HEK293T (cell line): Measurements from ENCODE around the gene FSCN2.

ENCODE experiments used
- CTCF ChIA-PET: fragments of 350-600 bp; formaldehyde crosslinking; extraction: SDS; loops from one replicate; lab custom pipeline; 2021; ENCODE audit warnings: antibody characterized with exemption, inconsistent platforms; lab: Yijun Ruan, JAX
- POLR2A ChIA-PET: fragments of 350-600 bp; formaldehyde crosslinking; extraction: SDS; loops from one replicate; lab custom pipeline; 2020; ENCODE audit warnings: antibody characterized with exemption, inconsistent platforms; lab: Yijun Ruan, JAX
- DNase-seq: peaks from one replicate; pipeline ENCODE4 v3.0.0; 2012; ENCODE audit warnings: mixed read lengths; ENCODE audit errors: extremely low spot score
- ARNT ChIP-seq: fragments of 450-650 bp; IDR thresholded peaks from 2 replicates; pipeline ENCODE4 v1.6.1; 2017; ENCODE audit warnings: mild to moderate bottlenecking
- BHLHE40 ChIP-seq: fragments of 450-650 bp; IDR thresholded peaks from 2 replicates; pipeline ENCODE4 v1.6.1; 2016; ENCODE audit warnings: mild to moderate bottlenecking, moderate library complexity, borderline replicate concordance
- CTBP1 ChIP-seq: fragments of 450-650 bp; IDR thresholded peaks from 2 replicates; pipeline ENCODE4 v1.6.1; 2016; ENCODE audit warnings: borderline replicate concordance
- ELF4 ChIP-seq: fragments of 450-650 bp; IDR thresholded peaks from 2 replicates; pipeline ENCODE4 v1.6.1; 2017; ENCODE audit warnings: antibody characterized with exemption
- FOXA1 ChIP-seq: fragments of 450-650 bp; IDR thresholded peaks from 2 replicates; pipeline ENCODE4 v1.6.1; 2016; ENCODE audit warnings: mild to moderate bottlenecking
- FOXK2 ChIP-seq: fragments of 450-650 bp; IDR thresholded peaks from 2 replicates; pipeline ENCODE4 v1.6.1; 2016; ENCODE audit warnings: mild to moderate bottlenecking
- FOXM1 ChIP-seq: fragments of 450-650 bp; IDR thresholded peaks from 2 replicates; pipeline ENCODE4 v1.6.1; 2017; ENCODE audit warnings: mild to moderate bottlenecking, borderline replicate concordance
- HDGF ChIP-seq: fragments of 450-650 bp; IDR thresholded peaks from 2 replicates; pipeline ENCODE4 v1.6.1; 2017; ENCODE audit warnings: antibody characterized with exemption, borderline replicate concordance
- L3MBTL2 ChIP-seq: fragments of 450-650 bp; conservative IDR thresholded peaks from 2 replicates; pipeline ENCODE4 v1.6.1; 2016; ENCODE audit warnings: mild to moderate bottlenecking
- LEF1 ChIP-seq: fragments of 450-650 bp; IDR thresholded peaks from 2 replicates; pipeline ENCODE4 v1.6.1; 2017; ENCODE audit warnings: mild to moderate bottlenecking, borderline replicate concordance
- NFRKB ChIP-seq: fragments of 450-650 bp; IDR thresholded peaks from 2 replicates; pipeline ENCODE4 v1.6.1; 2016; ENCODE audit warnings: mild to moderate bottlenecking, moderate library complexity
- PKNOX1 ChIP-seq: fragments of 450-650 bp; IDR thresholded peaks from 2 replicates; pipeline ENCODE4 v1.6.1; 2016
- SP1 ChIP-seq: fragments of 450-650 bp; IDR thresholded peaks from 2 replicates; pipeline ENCODE4 v1.6.1; 2017
- SUZ12 ChIP-seq: fragments of 450-650 bp; IDR thresholded peaks from 2 replicates; pipeline ENCODE4 v1.6.1; 2016; ENCODE audit warnings: mild to moderate bottlenecking
- TARDBP ChIP-seq: fragments of 450-650 bp; IDR thresholded peaks from 2 replicates; pipeline ENCODE4 v1.6.1; 2016
- ZNF384 ChIP-seq: fragments of 450-650 bp; IDR thresholded peaks from 2 replicates; pipeline ENCODE4 v1.6.1; 2016

The FSCN2 gene

GRCh38 chr17:81553018-81553615, 24.9 kb downstream of the FSCN2 start:
- ChIA-PET CTCF (interaction anchor here (0.5 to 0.9 kb wide), 3 partner anchors 111 to 298 kb away, joined by 3 read pairs; no protein-coding TSS in a partner anchor), POLR2A (interaction anchor here (0.8 to 2.9 kb wide), 16 partner anchors 10 to 150 kb away, joined by 3 to 28 read pairs (median 5); partner anchors contain the start of genes ACTG1 and MRPL12)
- peak; percentile 79 for DNase-seq
- TF ChIP-seq ELF4 (no peak), PKNOX1 (no peak), BHLHE40 (no peak), NFRKB (no peak), ARNT (no peak), FOXM1 (no peak)

GRCh38 chr17:81553616-81554181, 25.5 kb downstream of the FSCN2 start:
- POLR2A ChIA-PET = no interaction called here
- CTCF ChIA-PET = interaction anchor here (0.5 kb wide), 1 partner anchor 302 kb away, joined by 4 read pairs; no protein-coding TSS in a partner anchor
- DNase-seq = no peak
- TF ChIP-seq FOXA1 (no peak), FOXK2 (no peak), ELF4 (no peak), NFRKB (no peak), L3MBTL2 (no peak), TARDBP (no peak), PKNOX1 (no peak), HDGF (no peak), ZNF384 (no peak), FOXM1 (no peak), SUZ12 (no peak), CTBP1 (no peak), SP1 (no peak), ARNT (no peak), LEF1 (no peak), BHLHE40 (no peak)

GRCh38 chr17:81556175-81556691, 28.1 kb downstream of the FSCN2 start:
- ChIA-PET CTCF (interaction anchor here (0.7 kb wide), 1 partner anchor 33 kb away, joined by 3 read pairs; no protein-coding TSS in a partner anchor), POLR2A (interaction anchor here (0.9 to 2.6 kb wide), 2 partner anchors 10 to 164 kb away, joined by 3 to 14 read pairs; no protein-coding TSS in a partner anchor)
- no peak for DNase-seq
- TF ChIP-seq LEF1 (no peak), FOXA1 (no peak), TARDBP (no peak), BHLHE40 (no peak), NFRKB (no peak), SUZ12 (no peak), ARNT (no peak)

- no peak for TF ChIP-seq NFRKB
- no peak for TF ChIP-seq FOXM1
- no peak for TF ChIP-seq ARNT
- TF ChIP-seq L3MBTL2 = no peak
- no peak for TF ChIP-seq SUZ12
- no peak for TF ChIP-seq TARDBP
- no peak for TF ChIP-seq FOXK2
- TF ChIP-seq ZNF384 = no peak
- TF ChIP-seq SP1 = no peak
- no peak for TF ChIP-seq CTBP1
- no peak for DNase-seq
- POLR2A ChIA-PET = interaction anchor here (1.0 to 2.6 kb wide), 2 partner anchors 9 to 43 kb away, joined by 3 to 14 read pairs; no protein-coding TSS in a partner anchor
- CTCF ChIA-PET = interaction anchor here (1.2 kb wide), 1 partner anchor 10 kb away, joined by 3 read pairs; no protein-coding TSS in a partner anchor
These were observed 28.7 kb downstream of the FSCN2 start for GRCh38 chr17:81556863-81557262.

GRCh38 chr17:81557276-81558114, 29.3 kb downstream of the FSCN2 start:
- CTCF ChIA-PET = interaction anchor here (0.6 to 1.2 kb wide), 2 partner anchors 9 to 37 kb away, joined by 3 read pairs; no protein-coding TSS in a partner anchor

GRCh38 chr17:81558115-81558468, 29.9 kb downstream of the FSCN2 start:
- TF ChIP-seq FOXA1 (no peak), BHLHE40 (no peak), FOXK2 (no peak), ELF4 (no peak), SUZ12 (no peak), TARDBP (no peak), LEF1 (no peak), FOXM1 (no peak), ZNF384 (no peak), ARNT (no peak), NFRKB (no peak)
- DNase-seq = no peak
- ChIA-PET POLR2A (interaction anchor here (2.6 kb wide), 1 partner anchor 8 kb away, joined by 14 read pairs; no protein-coding TSS in a partner anchor), CTCF (no interaction called here)

More at GRCh38 chr17:81557276-81558114, 29.3 kb downstream of the FSCN2 start:
- TF ChIP-seq FOXK2 (no peak), FOXA1 (no peak)
- DNase-seq = no peak
- POLR2A ChIA-PET = interaction anchor here (1.0 to 2.6 kb wide), 2 partner anchors 9 to 43 kb away, joined by 3 to 14 read pairs; no protein-coding TSS in a partner anchor
